Measurements from ENCODE around the gene SIRPA.

SIRPA gene

GRCh38 chr20:1934156-1934555 lies 38.9 kb downstream of the SIRPA start:
- DNase-seq (ENCODE audit: low read depth), result no peak

GRCh38 chr20:1934721-1935573 lies 39.7 kb downstream of the SIRPA start:
- DNase-seq (ENCODE audit: low read depth), result no peak

- DNase-seq (ENCODE audit: low read depth), result no peak
These were observed 40.6 kb downstream of the SIRPA start for GRCh38 chr20:1935696-1936366.

- no peak for DNase-seq (ENCODE audit: low read depth)
These were observed 42.2 kb downstream of the SIRPA start for GRCh38 chr20:1937316-1937976.

GRCh38 chr20:1938464-1939269 lies 43.5 kb downstream of the SIRPA start:
- no peak for DNase-seq (ENCODE audit: low read depth)

- no peak for DNase-seq (ENCODE audit: low read depth)
These were observed 44.0 kb downstream of the SIRPA start for GRCh38 chr20:1939270-1939595.

- no peak for DNase-seq (ENCODE audit: low read depth)
These were observed 45.4 kb downstream of the SIRPA start for GRCh38 chr20:1940581-1940980.

- no peak for DNase-seq (ENCODE audit: low read depth)
These were observed 46.0 kb downstream of the SIRPA start for GRCh38 chr20:1941226-1941625.

GRCh38 chr20:1942061-1942460 lies 46.9 kb downstream of the SIRPA start:
- DNase-seq (ENCODE audit: low read depth), result no peak

- DNase-seq (ENCODE audit: low read depth), result no peak
These were observed 47.5 kb downstream of the SIRPA start for GRCh38 chr20:1942486-1943274.

GRCh38 chr20:1943275-1944002 lies 48.2 kb downstream of the SIRPA start:
- DNase-seq (ENCODE audit: low read depth), result no peak

GRCh38 chr20:1944345-1945091 lies 49.3 kb downstream of the SIRPA start:
- no peak for DNase-seq (ENCODE audit: low read depth)

GRCh38 chr20:1945134-1945618 lies 50.0 kb downstream of the SIRPA start:
- no peak for DNase-seq (ENCODE audit: low read depth)

- no peak for DNase-seq (ENCODE audit: low read depth)
These were observed 50.5 kb downstream of the SIRPA start for GRCh38 chr20:1945660-1946059.

- DNase-seq (ENCODE audit: low read depth), result no peak
These were observed 51.2 kb downstream of the SIRPA start for GRCh38 chr20:1946442-1946761.

GRCh38 chr20:1946762-1947534 lies 51.7 kb downstream of the SIRPA start:
- DNase-seq (ENCODE audit: low read depth), result no peak

GRCh38 chr20:1947535-1947846 lies 52.3 kb downstream of the SIRPA start:
- DNase-seq (ENCODE audit: low read depth), result no peak

- no peak for DNase-seq (ENCODE audit: low read depth)
These were observed 54.3 kb downstream of the SIRPA start for GRCh38 chr20:1949347-1950100.

GRCh38 chr20:1950836-1951235 lies 55.6 kb downstream of the SIRPA start:
- no peak for DNase-seq (ENCODE audit: low read depth)

Measured in activated T-helper 1 cell treated with Interleukin-2 at 50 U/mL for 16 hours (primary cell).